GM23248 (cell line): ENCODE results near the gene CTTNBP2. TPM values are rescaled to one million over a fixed set of nuclear protein-coding genes. Genes with fewer than 3 reads are reported as not detected.

Experiments
- DNase-seq: peaks from one replicate; pipeline ENCODE4 v3.0.0-alpha.2; 2015
- H2AFZ ChIP-seq: fragments of 200-600 bp; sonication (generic); 2 replicates; pipeline ENCODE4 v1.6.1; 2016; ENCODE audit warnings: antibody characterized with exemption
- H3F3A ChIP-seq: fragments of 200-600 bp; sonication (generic); 2 replicates; pipeline ENCODE4 v1.6.1; 2016; ENCODE audit warnings: mild to moderate bottlenecking, antibody characterized with exemption, mixed run types; ENCODE audit not compliant: insufficient read depth
- H3K27ac ChIP-seq: fragments of 200-600 bp; sonication (generic); 2 replicates; pipeline ENCODE4 v1.5.1; 2016; ENCODE audit warnings: mild to moderate bottlenecking
- H3K27me3 ChIP-seq: fragments of 200-600 bp; sonication (generic); replicated peaks from 2 replicates; pipeline ENCODE4 v1.6.1; 2016; ENCODE audit warnings: mild to moderate bottlenecking; ENCODE audit not compliant: insufficient read depth
- H3K36me3 ChIP-seq: fragments of 200-600 bp; sonication (generic); 2 replicates; pipeline ENCODE4 v1.6.1; 2016; ENCODE audit warnings: low read depth, mild to moderate bottlenecking
- H3K4me1 ChIP-seq: fragments of 200-600 bp; sonication (generic); 2 replicates; pipeline ENCODE4 v1.6.1; 2016; ENCODE audit warnings: mild to moderate bottlenecking; ENCODE audit not compliant: insufficient read depth
- H3K4me2 ChIP-seq: fragments of 200-600 bp; sonication (generic); one replicate; pipeline ENCODE4 v1.6.1; 2016; ENCODE audit warnings: mild to moderate bottlenecking; ENCODE audit not compliant: unreplicated experiment
- H3K4me3 ChIP-seq: fragments of 200-600 bp; sonication (generic); 2 replicates; pipeline ENCODE4 v1.5.1; 2016; ENCODE audit warnings: mild to moderate bottlenecking
- H3K79me2 ChIP-seq: fragments of 200-600 bp; sonication (generic); 2 replicates; pipeline ENCODE4 v1.6.1; 2016; ENCODE audit warnings: mild to moderate bottlenecking; ENCODE audit not compliant: insufficient read depth
- H3K9ac ChIP-seq: fragments of 200-600 bp; sonication (generic); 2 replicates; pipeline ENCODE4 v1.6.1; 2016; ENCODE audit warnings: mild to moderate bottlenecking
- H3K9me2 ChIP-seq: fragments of 200-600 bp; sonication (generic); 2 replicates; pipeline ENCODE4 v1.6.1; 2016; ENCODE audit warnings: mixed run types, mild to moderate bottlenecking, moderate library complexity; ENCODE audit not compliant: insufficient read depth
- H3K9me3 ChIP-seq: fragments of 200-600 bp; sonication (generic); one replicate; pipeline ENCODE4 v1.6.1; 2017; ENCODE audit warnings: low read depth
- H4K20me1 ChIP-seq: fragments of 200-600 bp; sonication (generic); 2 replicates; pipeline ENCODE4 v1.6.0; 2016; ENCODE audit not compliant: insufficient read depth
- EZH2 ChIP-seq: fragments of 200-600 bp; sonication (generic); IDR thresholded peaks from 2 replicates; pipeline ENCODE4 v1.6.1; 2018; ENCODE audit warnings: antibody characterized with exemption, mild to moderate bottlenecking; ENCODE audit not compliant: insufficient read depth, poor library complexity, severe bottlenecking
- EZH2phosphoT487 ChIP-seq: fragments of 200-600 bp; sonication (generic); IDR thresholded peaks from 2 replicates; pipeline ENCODE4 v1.6.1; 2018; ENCODE audit warnings: antibody characterized with exemption, moderate library complexity, mild to moderate bottlenecking, low read depth; ENCODE audit not compliant: insufficient read depth
- WGBS, 2 experiments: methylation state at CpG; one replicate each; pipeline ENCODE4 v1.1.6; 2015 to 2017; ENCODE audit warnings: low lambda C conversion rate in 2 of 2, low coverage in 1 of 2; ENCODE audit errors: missing lambda C conversion rate in 2 of 2; 5-methylcytosine and 5-hydroxymethylcytosine counted together
- in situ Hi-C: fragments of 300-500 bp; cut with MboI; formaldehyde crosslinking; loops from 2 replicates; pipeline ENCODE4 v1.15.0; 2020
- polyA plus RNA-seq: library from polyadenylated mRNA; unstranded; fragments of >200 nt; fragmentation: Nextera tagmentation; extraction: Ambion mirVana; gene quantifications from 2 replicates; pipeline ENCODE4 v1.2.1, GENCODE V29; 2016
- total RNA-seq: library from RNA; depleted of rRNA; stranded (reverse); fragments of >200 nt; shearing (Covaris generic); gene quantifications from 2 replicates; pipeline ENCODE4 v1.2.3, GENCODE V29; 2014

Gene CTTNBP2
- total and polyA plus RNA-seq, 2 experiments from 2014 or later, result not detected

DNA sequence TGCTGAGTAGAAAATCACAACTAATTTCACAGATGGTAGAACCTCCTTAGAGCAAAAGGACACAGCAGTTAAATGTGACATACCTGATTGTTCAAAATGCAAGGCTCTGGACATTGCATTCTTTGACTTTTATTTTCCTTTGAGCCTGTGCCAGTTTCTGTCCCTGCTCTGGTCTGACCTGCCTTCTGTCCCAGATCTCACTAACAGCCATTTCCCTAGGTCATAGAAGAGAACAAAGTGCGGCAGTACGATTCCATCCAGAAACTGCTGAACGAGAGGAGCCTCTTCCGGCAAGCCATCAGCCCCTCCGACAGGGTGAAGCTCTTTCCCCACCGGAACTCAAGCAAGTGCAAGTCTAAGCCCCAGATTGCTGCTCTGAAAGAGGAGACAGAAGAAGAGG is 206.6 kb downstream of the CTTNBP2 start:
- H3K4me1 ChIP-seq, result no peaks in the 10 kb centered on the region
- H3K27ac ChIP-seq, result no peak overlapping the region
- no peaks in the 10 kb centered on the region for H3K9me3 ChIP-seq
- no peaks in the 10 kb centered on the region for H3F3A ChIP-seq
- WGBS, 2 experiments, result 42 to 54% methylated on average over 6 of the region's 6 CpGs
- TF ChIP-seq EZH2 (no peak), EZH2phosphoT487 (no peak)
- no peak for DNase-seq
- no peak overlapping the region for H2AFZ ChIP-seq
- H4K20me1 ChIP-seq, result no peaks in the 10 kb centered on the region
- H3K9ac ChIP-seq, result no peak overlapping the region
- H3K36me3 ChIP-seq, result no peaks in the 10 kb centered on the region
- H3K27me3 ChIP-seq, result peaks cover under 1% of the 10 kb centered on the region
- H3K4me3 ChIP-seq, result no peak overlapping the region
- no peaks in the 10 kb centered on the region for H3K79me2 ChIP-seq
- no peak overlapping the region for H3K4me2 ChIP-seq
- in situ Hi-C loops, result no loop called here
- H3K9me2 ChIP-seq, result no peaks in the 10 kb centered on the region

- peak; percentile 15 for DNase-seq
- no peak overlapping the region for H2AFZ ChIP-seq
- no peak overlapping the region for H3K4me3 ChIP-seq
- no peak for TF ChIP-seq EZH2phosphoT487
- no peak for TF ChIP-seq EZH2
- H3K9me2 ChIP-seq, result no peaks in the 10 kb centered on the region
- H3K4me2 ChIP-seq, result no peak overlapping the region
- no peaks in the 10 kb centered on the region for H4K20me1 ChIP-seq
- H3K4me1 ChIP-seq, result no peaks in the 10 kb centered on the region
- H3K27me3 ChIP-seq, result no peaks in the 10 kb centered on the region; the same call in 1 of the 2 replicates
- no peak overlapping the region for H3K9ac ChIP-seq
- H3K9me3 ChIP-seq, result no peaks in the 10 kb centered on the region
- H3K27ac ChIP-seq, result no peak overlapping the region
- 0% methylated on average over 1 of the region's 1 CpG for WGBS, 2 experiments
- in situ Hi-C loops, result no loop called here
- H3K79me2 ChIP-seq, result no peaks in the 10 kb centered on the region
- no peaks in the 10 kb centered on the region for H3K36me3 ChIP-seq
- no peaks in the 10 kb centered on the region for H3F3A ChIP-seq
Observed at GRCh38 chr7:117666031-117666430, 207.2 kb downstream of the CTTNBP2 start.

DNA sequence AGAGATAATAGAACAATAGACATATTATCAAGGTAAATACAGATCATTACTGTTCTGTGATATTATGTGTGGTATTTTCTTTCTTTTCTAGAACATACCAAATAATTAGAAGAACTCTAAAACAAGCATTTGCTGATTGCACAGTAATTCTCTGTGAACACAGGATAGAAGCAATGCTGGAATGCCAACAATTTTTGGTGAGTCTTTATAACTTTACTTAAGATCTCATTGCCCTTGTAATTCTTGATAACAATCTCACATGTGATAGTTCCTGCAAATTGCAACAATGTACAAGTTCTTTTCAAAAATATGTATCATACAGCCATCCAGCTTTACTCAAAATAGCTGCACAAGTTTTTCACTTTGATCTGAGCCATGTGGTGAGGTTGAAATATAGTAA is 207.9 kb downstream of the CTTNBP2 start:
- Histone ChIP-seq H3K4me3 (no peak overlapping the region), H4K20me1 (no peaks in the 10 kb centered on the region), H3K4me1 (no peaks in the 10 kb centered on the region), H3K27me3 (no peaks in the 10 kb centered on the region), H3F3A (no peaks in the 10 kb centered on the region), H3K79me2 (no peaks in the 10 kb centered on the region), H3K4me2 (no peak overlapping the region), H3K9me3 (no peaks in the 10 kb centered on the region), H2AFZ (no peak overlapping the region), H3K9me2 (no peaks in the 10 kb centered on the region), H3K9ac (no peak overlapping the region), H3K36me3 (no peaks in the 10 kb centered on the region), H3K27ac (no peak overlapping the region)
- no peak for DNase-seq
- TF ChIP-seq EZH2phosphoT487 (no peak), EZH2 (no peak)
- in situ Hi-C loops, result no loop called here

DNA sequence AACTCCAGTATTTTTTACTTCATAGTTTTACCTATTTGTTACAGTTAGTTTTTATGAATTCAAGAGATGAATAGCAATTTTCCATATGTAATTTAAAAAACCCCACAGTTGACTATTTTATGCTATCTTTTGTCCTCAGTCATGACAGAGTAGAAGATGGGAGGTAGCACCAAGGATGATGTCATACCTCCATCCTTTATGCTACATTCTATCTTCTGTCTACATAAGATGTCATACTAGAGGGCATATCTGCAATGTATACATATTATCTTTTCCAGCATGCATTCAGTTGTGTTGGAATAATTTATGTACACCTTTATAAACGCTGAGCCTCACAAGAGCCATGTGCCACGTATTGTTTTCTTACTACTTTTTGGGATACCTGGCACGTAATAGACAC is 209.2 kb downstream of the CTTNBP2 start:
- H4K20me1 ChIP-seq, result no peaks in the 10 kb centered on the region
- in situ Hi-C loops, result no loop called here
- TF ChIP-seq EZH2phosphoT487, result no peak
- no peak for TF ChIP-seq EZH2

DNA sequence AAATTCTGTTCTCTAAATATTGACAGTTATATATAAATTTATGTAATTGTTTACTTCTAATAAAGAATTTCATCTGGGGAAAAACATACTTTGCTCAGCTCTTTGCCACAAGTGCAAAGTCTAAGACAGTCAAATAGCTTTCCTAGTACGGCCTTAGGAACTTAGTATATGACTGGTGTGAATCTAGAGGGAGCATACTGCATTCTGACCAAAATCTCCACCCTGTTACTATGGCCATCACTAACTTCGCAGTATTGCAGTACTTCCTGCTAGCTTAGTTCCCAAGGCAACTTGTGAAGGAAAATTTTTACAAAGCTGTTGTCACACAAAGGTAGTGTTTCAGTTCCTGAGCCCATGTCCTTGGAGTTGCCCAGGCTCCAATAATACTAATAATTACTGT is 211.9 kb downstream of the CTTNBP2 start:
- in situ Hi-C loops, result no loop called here
- Histone ChIP-seq H3K27ac (no peak overlapping the region), H3K4me3 (no peak overlapping the region), H3K9ac (no peak overlapping the region), H3F3A (no peaks in the 10 kb centered on the region), H3K27me3 (no peaks in the 10 kb centered on the region), H2AFZ (no peak overlapping the region), H3K9me2 (no peaks in the 10 kb centered on the region), H3K9me3 (no peaks in the 10 kb centered on the region), H3K79me2 (no peaks in the 10 kb centered on the region), H3K4me2 (no peak overlapping the region), H3K4me1 (no peaks in the 10 kb centered on the region), H3K36me3 (no peaks in the 10 kb centered on the region), H4K20me1 (no peaks in the 10 kb centered on the region)
- 3 to 7% methylated on average over 2 of the region's 2 CpGs for WGBS, 2 experiments
- DNase-seq, result no peak
- TF ChIP-seq EZH2phosphoT487 (no peak), EZH2 (no peak)

More for the DNA sequence above, 209.2 kb downstream of the CTTNBP2 start:
- DNase-seq, result no peak
- Histone ChIP-seq H3K9ac (no peak overlapping the region), H3K79me2 (no peaks in the 10 kb centered on the region), H3K36me3 (no peaks in the 10 kb centered on the region), H2AFZ (no peak overlapping the region), H3K27me3 (no peaks in the 10 kb centered on the region), H3K9me2 (no peaks in the 10 kb centered on the region), H3K27ac (no peak overlapping the region), H3K4me3 (no peak overlapping the region), H3K4me2 (no peak overlapping the region), H3K9me3 (no peaks in the 10 kb centered on the region), H3K4me1 (no peaks in the 10 kb centered on the region), H3F3A (no peaks in the 10 kb centered on the region)
- 8% methylated on average over 3 of the region's 3 CpGs for WGBS, 2 experiments
